Neural cell (in vitro differentiated cells): Measurements from ENCODE around the gene SMTNL1. TPM values are rescaled to one million over a fixed set of nuclear protein-coding genes. Genes with fewer than 3 reads are reported as not detected.

Experiments used
- H2AFZ ChIP-seq: fragments of 200-600, 300-800 bp; sonication (generic), shearing (Covaris generic); 2 replicates; pipeline ENCODE4 v1.6.0; 2014; ENCODE audit warnings: low read depth, mild to moderate bottlenecking, antibody characterized with exemption, low read length, moderate library complexity
- H3F3A ChIP-seq: fragments of 200-600 bp; shearing (Covaris generic); 2 replicates; pipeline ENCODE4 v1.6.1; 2016; ENCODE audit warnings: mild to moderate bottlenecking, moderate library complexity, mixed read lengths, antibody characterized with exemption, low read length; ENCODE audit not compliant: insufficient read depth, poor library complexity, severe bottlenecking
- H3K27ac ChIP-seq: fragments of 200-600, 300-800 bp; sonication (generic), shearing (Covaris generic); 2 replicates; pipeline ENCODE4 v1.5.1; 2014; ENCODE audit warnings: mild to moderate bottlenecking, low read length, moderate library complexity
- H3K27me3 ChIP-seq: fragments of 300-800, 200-600 bp; sonication (generic), shearing (Covaris generic); 2 replicates; pipeline ENCODE4 v1.6.0; 2014; ENCODE audit warnings: mild to moderate bottlenecking, low read depth, low read length, moderate library complexity; ENCODE audit not compliant: insufficient read depth
- H3K36me3 ChIP-seq: fragments of 300-800, 200-600 bp; sonication (generic), shearing (Covaris generic); 2 replicates; pipeline ENCODE4 v1.5.1; 2014; ENCODE audit warnings: mild to moderate bottlenecking, antibody characterized with exemption, low read length, moderate library complexity; ENCODE audit not compliant: insufficient read depth
- H3K4me2 ChIP-seq: fragments of 300-800, 200-600 bp; sonication (generic), shearing (Covaris generic); 2 replicates; pipeline ENCODE4 v1.6.0; 2014; ENCODE audit warnings: mild to moderate bottlenecking, low read length
- H3K4me3 ChIP-seq: fragments of 300-800, 200-600 bp; sonication (generic), shearing (Covaris generic); 2 replicates; pipeline ENCODE4 v1.5.1; 2014; ENCODE audit warnings: mild to moderate bottlenecking, low read length, moderate library complexity
- H3K79me2 ChIP-seq: fragments of 200-600 bp; shearing (Covaris generic); replicated peaks from 2 replicates; pipeline ENCODE4 v1.6.0; 2014; ENCODE audit warnings: mild to moderate bottlenecking, low read length, moderate library complexity; ENCODE audit not compliant: insufficient read depth
- H3K9ac ChIP-seq: fragments of 300-800, 200-600 bp; sonication (generic), shearing (Covaris generic); 2 replicates; pipeline ENCODE4 v1.6.1; 2016; ENCODE audit warnings: mild to moderate bottlenecking, low read length, mixed read lengths
- H3K9me2 ChIP-seq: fragments of 200-600 bp; shearing (Covaris generic); 2 replicates; pipeline ENCODE4 v1.6.1; 2016; ENCODE audit warnings: mild to moderate bottlenecking, low read length, mixed read lengths; ENCODE audit not compliant: insufficient read depth
- H3K9me3 ChIP-seq: fragments of 200-600, 300-800 bp; sonication (generic), shearing (Covaris generic); 2 replicates; pipeline ENCODE4 v1.6.1; 2016; ENCODE audit warnings: mild to moderate bottlenecking, mixed run types, low read length, moderate library complexity, mixed read lengths
- H4K20me1 ChIP-seq: fragments of 200-600 bp; shearing (Covaris generic); 2 replicates; pipeline ENCODE4 v1.6.1; 2016; ENCODE audit warnings: mild to moderate bottlenecking, mixed run types; ENCODE audit not compliant: insufficient read depth
- CTCF ChIP-seq: fragments of 450-650 bp; IDR thresholded peaks from 2 replicates; pipeline ENCODE4 v1.5.1; 2014; ENCODE audit warnings: antibody characterized with exemption, mild to moderate bottlenecking, moderate library complexity; ENCODE audit not compliant: poor library complexity, severe bottlenecking
- EP300 ChIP-seq: fragments of 450-650 bp; conservative IDR thresholded peaks from 2 replicates; pipeline ENCODE4 v1.6.1; 2014; ENCODE audit warnings: antibody characterized with exemption, mild to moderate bottlenecking, moderate library complexity; ENCODE audit not compliant: poor library complexity, severe bottlenecking
- EZH2 ChIP-seq: fragments of 200-600, 300-800 bp; shearing (Covaris generic), sonication (generic); IDR thresholded peaks from 2 replicates; pipeline ENCODE4 v1.6.1; 2014; ENCODE audit warnings: antibody characterized with exemption, low read length, borderline replicate concordance, mild to moderate bottlenecking; ENCODE audit not compliant: insufficient read depth, poor library complexity, severe bottlenecking
- MXI1 ChIP-seq: fragments of 450-650 bp; conservative IDR thresholded peaks from 2 replicates; pipeline ENCODE4 v1.6.1; 2014; ENCODE audit warnings: antibody characterized with exemption, mild to moderate bottlenecking; ENCODE audit not compliant: poor library complexity, severe bottlenecking
- POLR2AphosphoS5 ChIP-seq: IDR thresholded peaks from 2 replicates; pipeline ENCODE4 v1.6.1; 2012
- RAD21 ChIP-seq: fragments of 450-650 bp; conservative IDR thresholded peaks from 2 replicates; pipeline ENCODE4 v1.6.1; 2014; ENCODE audit warnings: antibody characterized with exemption, mild to moderate bottlenecking, moderate library complexity
- REST ChIP-seq: IDR thresholded peaks from 2 replicates; pipeline ENCODE4 v1.6.1; 2012; ENCODE audit warnings: borderline replicate concordance
- SMC3 ChIP-seq: fragments of 450-650 bp; conservative IDR thresholded peaks from 2 replicates; pipeline ENCODE4 v1.6.1; 2014; ENCODE audit warnings: antibody characterized with exemption, mild to moderate bottlenecking, moderate library complexity; ENCODE audit not compliant: poor library complexity
- TAF1 ChIP-seq: IDR thresholded peaks from 2 replicates; pipeline ENCODE4 v1.6.1; 2012; ENCODE audit warnings: low read depth
- polyA plus RNA-seq: library from polyadenylated mRNA; depleted of rRNA; stranded (reverse); fragments of >200 nt; gene quantifications from 2 replicates; pipeline ENCODE4 v1.2.3, GENCODE V29; 2014

SMTNL1 gene
- polyA plus RNA-seq, 1 donor from 2014 or later = not detected

GRCh38 chr11:57588046-57588710, 50.8 kb downstream of the SMTNL1 start:
- Histone ChIP-seq H3K9me2 (no peaks in the 10 kb centered on the region), H3K4me2 (no peak overlapping the region), H2AFZ (no peak overlapping the region), H3K79me2 (no peaks in the 10 kb centered on the region), H3F3A (no peaks in the 10 kb centered on the region), H3K27me3 (no peaks in the 10 kb centered on the region), H3K4me3 (no peak overlapping the region), H3K9me3 (no peaks in the 10 kb centered on the region), H3K27ac (no peak overlapping the region), H4K20me1 (no peaks in the 10 kb centered on the region), H3K9ac (no peak overlapping the region), H3K36me3 (no peaks in the 10 kb centered on the region)
- TF ChIP-seq SMC3 (no peak), POLR2AphosphoS5 (no peak), TAF1 (no peak), EZH2 (no peak), EP300 (no peak), RAD21 (no peak), REST (no peak), MXI1 (no peak)

GRCh38 chr11:57596266-57596885, 59.0 kb downstream of the SMTNL1 start:
- Histone ChIP-seq H3F3A (no peaks in the 10 kb centered on the region), H3K9me2 (no peaks in the 10 kb centered on the region), H3K9ac (no peak overlapping the region), H3K27ac (no peak overlapping the region), H3K79me2 (no peaks in the 10 kb centered on the region), H3K4me3 (no peak overlapping the region), H2AFZ (no peak overlapping the region), H3K36me3 (no peaks in the 10 kb centered on the region), H3K9me3 (no peaks in the 10 kb centered on the region), H3K4me2 (no peak overlapping the region), H4K20me1 (no peaks in the 10 kb centered on the region), H3K27me3 (no peaks in the 10 kb centered on the region)
- TF ChIP-seq MXI1 (no peak), EP300 (no peak), SMC3 (no peak)

- no peaks in the 10 kb centered on the region for H3K79me2 ChIP-seq
- no peaks in the 10 kb centered on the region for H3K9me3 ChIP-seq
- H3K36me3 ChIP-seq = no peaks in the 10 kb centered on the region
- H3K4me3 ChIP-seq = peak within 1 kb of the TSS; percentile 42
- no peaks in the 10 kb centered on the region for H4K20me1 ChIP-seq
- no peaks in the 10 kb centered on the region for H3F3A ChIP-seq
- no peak within 1 kb of the TSS for H3K4me2 ChIP-seq
- H3K27ac ChIP-seq = no peak within 1 kb of the TSS
- TF ChIP-seq EP300 (no peak), RAD21 (no peak), CTCF (no peak), EZH2 (no peak), REST (no peak), TAF1 (no peak), MXI1 (no peak), SMC3 (no peak), POLR2AphosphoS5 (no peak)
- no peaks in the 10 kb centered on the region for H3K27me3 ChIP-seq
- H3K9ac ChIP-seq = no peak within 1 kb of the TSS
- no peak within 1 kb of the TSS for H2AFZ ChIP-seq
- no peaks in the 10 kb centered on the region for H3K9me2 ChIP-seq
Measured at GRCh38 chr11:57597461-57597915, 60.1 kb downstream of the SMTNL1 start, which contains the start of gene SERPING1. SERPING1 (plus strand) TSS chr11:57597685; CDS start chr11:57598271, 586 bp downstream.
